Retinal pigment epithelial cell (primary cell): Measurements from ENCODE around the gene PTPRK.

Experiments
- DNase-seq: peaks from one replicate; pipeline ENCODE4 v3.0.0-alpha.2; 2010; ENCODE audit warnings: low read depth
- H3K4me3 ChIP-seq: 2 replicates; pipeline ENCODE4 v1.5.1; 2011; ENCODE audit warnings: mild to moderate bottlenecking, low read length, control low read depth, moderate library complexity
- TF ChIP-seq, protein P1 (sequence below): conservative IDR thresholded peaks from 2 replicates; pipeline ENCODE4 v1.5.1; 2011; ENCODE audit warnings: low read depth, low read length, control low read depth, inconsistent platforms

The PTPRK gene

DNA sequence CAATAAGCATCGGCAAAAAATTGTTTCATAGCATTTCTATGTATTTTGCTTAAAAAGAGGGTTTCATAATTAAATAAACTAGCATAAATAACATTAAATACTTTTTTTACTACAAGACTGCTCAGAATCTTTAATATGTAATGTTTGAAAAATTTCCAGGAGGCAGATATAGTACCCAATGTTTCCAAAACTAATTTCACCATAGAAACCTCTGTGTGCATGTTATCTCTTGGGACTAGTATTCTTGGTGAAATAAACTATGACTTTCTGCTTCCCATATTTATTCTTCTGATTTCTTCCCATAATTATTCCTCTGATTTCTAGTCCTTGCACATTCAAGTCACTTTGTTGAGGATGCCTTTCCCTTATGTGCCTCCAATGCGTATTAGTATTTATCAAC lies 94.5 kb downstream of the PTPRK start:
- TF ChIP-seq, protein P1, sequence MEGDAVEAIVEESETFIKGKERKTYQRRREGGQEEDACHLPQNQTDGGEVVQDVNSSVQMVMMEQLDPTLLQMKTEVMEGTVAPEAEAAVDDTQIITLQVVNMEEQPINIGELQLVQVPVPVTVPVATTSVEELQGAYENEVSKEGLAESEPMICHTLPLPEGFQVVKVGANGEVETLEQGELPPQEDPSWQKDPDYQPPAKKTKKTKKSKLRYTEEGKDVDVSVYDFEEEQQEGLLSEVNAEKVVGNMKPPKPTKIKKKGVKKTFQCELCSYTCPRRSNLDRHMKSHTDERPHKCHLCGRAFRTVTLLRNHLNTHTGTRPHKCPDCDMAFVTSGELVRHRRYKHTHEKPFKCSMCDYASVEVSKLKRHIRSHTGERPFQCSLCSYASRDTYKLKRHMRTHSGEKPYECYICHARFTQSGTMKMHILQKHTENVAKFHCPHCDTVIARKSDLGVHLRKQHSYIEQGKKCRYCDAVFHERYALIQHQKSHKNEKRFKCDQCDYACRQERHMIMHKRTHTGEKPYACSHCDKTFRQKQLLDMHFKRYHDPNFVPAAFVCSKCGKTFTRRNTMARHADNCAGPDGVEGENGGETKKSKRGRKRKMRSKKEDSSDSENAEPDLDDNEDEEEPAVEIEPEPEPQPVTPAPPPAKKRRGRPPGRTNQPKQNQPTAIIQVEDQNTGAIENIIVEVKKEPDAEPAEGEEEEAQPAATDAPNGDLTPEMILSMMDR: no peak
- no peak overlapping the region for H3K4me3 ChIP-seq
- no peak for DNase-seq

DNA sequence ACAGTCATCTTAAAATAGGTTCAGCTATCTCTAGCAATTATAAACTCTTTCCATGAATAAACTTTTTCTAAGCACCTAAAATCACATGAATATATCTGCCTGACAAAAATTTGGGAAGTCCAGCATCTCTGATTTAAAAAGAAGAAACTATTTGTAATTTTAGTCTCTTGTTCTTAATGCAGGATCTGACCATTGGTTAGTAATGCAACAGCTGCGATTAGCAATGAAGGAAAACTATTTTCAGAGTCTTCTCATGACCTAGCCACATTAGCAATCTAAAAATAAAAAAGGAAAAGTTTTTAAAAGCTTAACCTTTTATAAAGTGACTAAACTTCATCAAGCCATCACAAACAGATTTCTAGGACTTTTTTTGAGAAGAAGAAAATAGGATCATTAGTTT lies 97.5 kb downstream of the PTPRK start:
- no peak overlapping the region for H3K4me3 ChIP-seq
- no peak for DNase-seq
- TF ChIP-seq, protein P1: no peak

DNA sequence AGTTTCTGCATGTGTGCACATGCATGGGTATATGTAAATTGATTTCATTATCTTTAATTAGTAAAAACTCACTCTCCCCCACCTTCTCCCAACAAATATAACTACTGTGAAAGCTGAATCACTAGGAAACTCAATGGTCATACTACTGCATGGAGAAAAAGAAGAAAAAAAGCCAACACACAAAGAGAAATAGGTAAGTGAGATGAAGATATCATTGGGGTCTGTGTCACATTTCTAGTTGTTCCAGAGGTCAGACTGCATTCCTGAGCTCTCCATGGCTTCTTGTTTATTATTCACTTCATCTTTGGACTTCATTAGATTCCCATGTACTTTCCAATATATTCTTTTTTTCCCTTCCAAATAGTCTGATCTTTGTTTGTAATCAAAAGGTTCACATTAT lies 98.2 kb downstream of the PTPRK start:
- TF ChIP-seq, protein P1: no peak
- DNase-seq: no peak

DNA sequence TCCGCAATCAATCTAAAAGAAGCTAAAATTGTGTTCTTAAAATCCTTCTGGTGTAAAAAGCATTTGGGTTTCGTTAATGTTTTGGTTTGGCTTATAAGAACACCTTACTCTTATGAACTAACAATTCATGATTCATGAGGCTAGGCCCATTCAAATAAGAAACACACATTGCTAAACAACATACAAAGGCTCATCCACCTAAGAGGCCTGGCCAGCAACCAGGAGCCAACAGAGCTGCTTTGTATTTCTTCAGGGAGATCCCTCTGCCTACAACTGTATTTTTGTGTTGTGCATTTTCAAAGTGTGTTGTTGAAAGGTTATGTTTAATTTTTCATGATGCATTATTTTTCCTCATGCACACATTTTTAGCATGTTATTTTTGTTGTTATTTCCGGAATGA lies 98.6 kb downstream of the PTPRK start:
- DNase-seq: no peak
- no peak overlapping the region for H3K4me3 ChIP-seq
- TF ChIP-seq, protein P1: no peak

More for the DNA sequence above, 98.2 kb downstream of the PTPRK start:
- no peak overlapping the region for H3K4me3 ChIP-seq

DNA sequence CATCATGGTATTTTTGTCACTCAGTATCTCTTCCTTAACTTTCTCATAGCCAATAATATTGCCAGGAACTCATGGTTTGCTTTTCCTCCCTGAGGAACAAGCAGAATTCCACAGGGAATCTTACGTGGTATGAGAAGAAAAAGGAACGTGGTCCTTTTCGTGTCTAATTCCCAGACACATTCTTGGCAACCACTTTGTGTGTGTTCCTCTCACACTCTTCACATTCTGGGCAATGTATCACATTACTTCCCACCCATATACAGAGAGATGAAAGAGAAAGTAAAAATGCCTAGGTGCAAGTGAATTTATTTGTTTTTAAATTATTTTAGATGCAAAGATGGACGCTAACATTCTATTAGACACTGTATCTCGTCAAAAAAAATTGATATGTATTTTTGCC lies 102.7 kb downstream of the PTPRK start:
- DNase-seq: no peak
- TF ChIP-seq, protein P1: no peak
- H3K4me3 ChIP-seq: no peak overlapping the region

DNA sequence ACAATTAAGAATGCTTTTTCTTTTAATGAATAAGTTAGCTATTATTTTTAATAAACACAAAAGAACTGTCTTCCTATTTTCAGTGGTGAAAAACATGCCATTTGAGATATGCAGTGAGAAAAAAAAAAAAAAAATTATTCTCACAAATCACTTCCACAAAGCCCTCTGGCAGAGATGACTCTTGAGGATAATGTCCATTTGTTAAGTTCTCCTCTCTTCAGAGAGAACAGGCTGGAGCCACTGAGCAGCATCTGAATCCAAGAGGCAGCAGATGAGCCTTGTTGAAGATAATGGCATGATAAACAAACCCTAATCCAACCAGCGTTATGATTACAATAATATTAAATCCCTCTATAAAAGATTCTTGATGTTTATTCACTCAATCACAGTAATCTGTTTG lies 105.0 kb downstream of the PTPRK start:
- DNase-seq: no peak
- no peak overlapping the region for H3K4me3 ChIP-seq
- TF ChIP-seq, protein P1: no peak

DNA sequence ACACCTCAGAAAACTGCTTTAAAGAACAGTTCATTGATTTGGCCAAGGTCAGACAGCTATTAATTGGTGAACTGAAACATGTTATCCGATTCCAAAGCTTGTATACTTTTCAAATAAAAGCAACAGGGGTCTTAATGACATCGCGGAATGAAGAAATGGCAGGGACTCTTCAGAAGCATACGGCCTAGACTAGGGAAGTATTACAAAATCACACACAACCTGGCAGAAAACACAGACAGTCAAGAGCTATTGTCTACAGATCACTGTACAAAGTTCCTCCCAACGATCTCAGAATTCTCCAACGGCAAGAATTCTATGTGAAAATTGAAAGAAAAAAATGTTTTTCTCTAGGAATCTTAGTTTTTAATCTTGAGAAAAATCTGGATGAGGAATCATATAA lies 105.5 kb downstream of the PTPRK start:
- H3K4me3 ChIP-seq: no peak overlapping the region
- DNase-seq: no peak
- TF ChIP-seq, protein P1: no peak
